ENCODE results near the gene LAMA3. TPM values are rescaled to one million over a fixed set of nuclear protein-coding genes. Genes with fewer than 3 reads are reported as not detected.

LAMA3 gene
- total and polyA plus RNA-seq, 12 donors, result 1.6 to 10.2 (median 4.0) TPM

DNA sequence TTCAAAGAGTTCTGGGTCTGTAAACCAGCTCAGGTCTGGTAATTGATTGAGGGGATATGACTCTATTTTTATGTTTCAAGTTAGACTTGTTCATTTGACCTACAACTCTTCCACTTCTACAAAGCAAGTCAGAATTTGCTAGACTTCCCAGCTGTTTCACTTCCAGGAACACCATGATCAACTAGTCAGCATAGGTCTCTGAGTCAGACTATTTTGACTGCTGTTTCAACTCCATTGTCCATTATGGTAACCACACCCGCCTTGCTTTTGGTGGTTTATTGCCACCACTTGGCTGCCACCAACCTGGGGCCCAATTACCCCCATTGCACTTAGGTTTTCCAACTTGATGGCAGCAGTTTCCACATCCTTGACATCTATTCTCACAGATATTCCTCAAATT lies 116.6 kb downstream of the LAMA3 start:
- H3K36me3 ChIP-seq (replicated peaks in 1 of 2), result no peaks in the 10 kb centered on the region
- H3K9me3 ChIP-seq (replicated peaks in 1 of 3), result no peaks in the 10 kb centered on the region
- H3K4me1 ChIP-seq (replicated peaks in 1 of 2), result no peaks in the 10 kb centered on the region
- TF ChIP-seq POLR2A (IDR thresholded peaks at IDR 0.05), result no peak
- TF ChIP-seq CTCF (IDR thresholded peaks at IDR 0.05), result no peak
- no peak for DNase-seq
- intact Hi-C loops (cut with DNase I), result no loop called here
- H3K27ac ChIP-seq, result no peak overlapping the region
- no peaks in the 10 kb centered on the region for H3K27me3 ChIP-seq
- H3K4me3 ChIP-seq, result no peak overlapping the region
- WGBS, 4 donors, result 90 to 100% (median 93%) methylated on average over 1 of the region's 1 CpG

DNA sequence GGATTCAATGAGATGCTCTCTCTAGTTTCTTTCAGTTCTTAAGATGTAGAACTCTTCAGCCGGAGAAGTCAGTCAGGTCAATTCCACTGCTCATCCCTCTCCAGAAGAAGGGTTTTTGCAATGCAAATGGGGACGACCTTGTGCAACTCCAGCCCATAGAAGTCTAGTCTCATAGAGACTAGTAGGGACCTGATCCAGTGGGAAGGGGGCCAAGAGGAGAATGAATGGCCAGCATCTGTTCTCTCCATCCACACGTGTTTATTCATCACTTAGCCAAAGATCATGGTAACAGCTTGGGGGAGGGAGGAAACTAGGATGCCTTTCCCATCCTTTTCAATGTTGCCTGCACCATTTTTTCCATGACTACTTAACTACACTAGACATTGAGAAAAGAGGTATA lies 120.2 kb downstream of the LAMA3 start:
- H3K9me3 ChIP-seq (replicated peaks in 1 of 3), result no peaks in the 10 kb centered on the region
- 70 to 74% (median 72%) methylated on average over 3 of the region's 3 CpGs for WGBS, 4 donors
- H3K27ac ChIP-seq, result no peak overlapping the region
- TF ChIP-seq POLR2A (IDR thresholded peaks at IDR 0.05) (no peak), CTCF (IDR thresholded peaks at IDR 0.05) (no peak)
- no peak for DNase-seq
- intact Hi-C loops (cut with DNase I), result no loop called here
- H3K36me3 ChIP-seq (replicated peaks in 1 of 2), result no peaks in the 10 kb centered on the region
- no peak overlapping the region for H3K4me3 ChIP-seq
- no peaks in the 10 kb centered on the region for H3K4me1 ChIP-seq (replicated peaks in 1 of 2)
- H3K27me3 ChIP-seq, result no peaks in the 10 kb centered on the region

DNA sequence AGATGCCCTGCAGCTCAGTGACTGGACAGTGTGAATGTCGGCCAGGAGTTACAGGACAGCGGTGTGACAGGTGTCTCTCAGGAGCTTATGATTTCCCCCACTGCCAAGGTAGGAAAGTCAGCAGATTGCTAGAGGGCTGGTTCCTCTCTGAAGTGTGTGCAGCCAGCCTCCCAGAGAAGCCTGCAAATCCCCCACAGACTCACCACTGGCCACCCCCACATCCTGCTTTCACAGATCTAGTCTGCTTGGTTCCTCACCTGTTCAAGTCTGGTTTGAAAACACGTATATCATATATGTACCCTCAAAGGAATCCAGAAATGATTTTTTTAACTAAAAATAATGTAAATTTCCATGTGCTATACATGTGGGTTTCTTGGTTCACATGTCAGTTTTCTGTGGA lies 121.1 kb downstream of the LAMA3 start:
- Histone ChIP-seq H3K9me3 (replicated peaks in 1 of 3) (no peaks in the 10 kb centered on the region), H3K4me1 (replicated peaks in 1 of 2) (peaks cover 0 to 5% of the 10 kb centered on the region in 2 donors), H3K27ac (no peak overlapping the region), H3K36me3 (replicated peaks in 1 of 2) (no peaks in the 10 kb centered on the region), H3K27me3 (no peaks in the 10 kb centered on the region), H3K4me3 (no peak overlapping the region)
- no peak for DNase-seq
- WGBS, 4 donors, result 85 to 95% (median 87%) methylated on average over 2 to 3 of the region's 3 CpGs
- TF ChIP-seq CTCF (IDR thresholded peaks at IDR 0.05) (no peak), POLR2A (IDR thresholded peaks at IDR 0.05) (no peak)
- intact Hi-C loops (cut with DNase I), result loop anchor here (5.0 to 10.0 kb wide), 4 partner anchors 104 to 304 kb away; no protein-coding TSS in a partner anchor

DNA sequence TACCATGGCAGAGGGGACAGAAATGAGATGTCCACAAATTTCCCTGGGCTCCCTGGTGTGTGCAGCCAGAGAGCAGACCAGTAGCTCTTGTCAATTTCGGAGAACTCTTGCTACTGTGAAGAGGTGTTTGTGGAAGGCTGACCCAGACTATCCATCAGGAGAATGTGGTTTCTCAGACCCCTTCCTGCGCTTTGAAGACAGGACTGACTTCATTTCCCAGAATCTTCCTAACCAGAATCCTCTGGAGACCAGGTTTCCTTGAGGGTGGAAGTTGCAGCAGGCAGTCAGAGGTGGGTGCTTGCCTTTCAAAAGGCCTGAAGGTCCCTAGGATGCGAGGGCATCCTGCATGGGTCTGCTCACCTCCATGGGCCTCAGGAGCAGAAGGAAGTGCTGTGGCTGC lies 121.9 kb downstream of the LAMA3 start:
- TF ChIP-seq CTCF (IDR thresholded peaks at IDR 0.05) (no peak), POLR2A (IDR thresholded peaks at IDR 0.05) (no peak)
- no peak for DNase-seq
- 87 to 94% (median 91%) methylated on average over 3 of the region's 3 CpGs for WGBS, 4 donors
- no peak overlapping the region for H3K4me3 ChIP-seq
- H3K4me1 ChIP-seq (replicated peaks in 1 of 2), result peaks cover 0 to 5% of the 10 kb centered on the region in 2 donors
- no peaks in the 10 kb centered on the region for H3K36me3 ChIP-seq (replicated peaks in 1 of 2)
- H3K27ac ChIP-seq, result no peak overlapping the region
- intact Hi-C loops (cut with DNase I), result loop anchor here (5.0 to 10.0 kb wide), 4 partner anchors 104 to 304 kb away; no protein-coding TSS in a partner anchor
- no peaks in the 10 kb centered on the region for H3K27me3 ChIP-seq
- no peaks in the 10 kb centered on the region for H3K9me3 ChIP-seq (replicated peaks in 1 of 3)

Data from adrenal gland (tissue), 12 donors.